ENCODE measurements around the gene PLXNB2.

Gene PLXNB2

GRCh38 chr22:50296658-50297490 is 10.6 kb downstream of the PLXNB2 start:
- DNase-seq: no peak

GRCh38 chr22:50294319-50294656 is 13.2 kb downstream of the PLXNB2 start:
- DNase-seq: no peak

GRCh38 chr22:50293441-50294318 is 13.8 kb downstream of the PLXNB2 start:
- DNase-seq: no peak

GRCh38 chr22:50292643-50293440 is 14.6 kb downstream of the PLXNB2 start:
- DNase-seq: no peak

- DNase-seq: no peak
These were observed 17.4 kb downstream of the PLXNB2 start for GRCh38 chr22:50289942-50290630.

GRCh38 chr22:50289151-50289941 is 18.1 kb downstream of the PLXNB2 start:
- no peak for DNase-seq

GRCh38 chr22:50287731-50288130 is 19.7 kb downstream of the PLXNB2 start:
- DNase-seq: no peak

- no peak for DNase-seq
These were observed 20.6 kb downstream of the PLXNB2 start for GRCh38 chr22:50286701-50287318.

GRCh38 chr22:50286275-50286674 is 21.2 kb downstream of the PLXNB2 start:
- DNase-seq: no peak

GRCh38 chr22:50285568-50286229 is 21.7 kb downstream of the PLXNB2 start:
- no peak for DNase-seq

- no peak for DNase-seq
These were observed 23.0 kb downstream of the PLXNB2 start for GRCh38 chr22:50284479-50284878.

GRCh38 chr22:50283821-50284220 is 23.6 kb downstream of the PLXNB2 start:
- DNase-seq: no peak

- DNase-seq: no peak
These were observed 24.9 kb downstream of the PLXNB2 start for GRCh38 chr22:50282361-50283155.

GRCh38 chr22:50281957-50282356 is 25.5 kb downstream of the PLXNB2 start:
- DNase-seq: no peak

GRCh38 chr22:50281384-50281760 is 26.1 kb downstream of the PLXNB2 start:
- no peak for DNase-seq

- DNase-seq: no peak
These were observed 26.6 kb downstream of the PLXNB2 start for GRCh38 chr22:50280708-50281383.

GRCh38 chr22:50280022-50280707 is 27.3 kb downstream of the PLXNB2 start:
- no peak for DNase-seq

- DNase-seq: no peak
These were observed 28.4 kb downstream of the PLXNB2 start for GRCh38 chr22:50278956-50279619.

Data from hematopoietic multipotent progenitor cell treated with erythropoietin and hydrocortisone succinate and interleukin-3 and kit ligand, for 8 days (in vitro differentiated cells).